ENCODE measurements around the gene BRMS1.
"Not testable (repeated sequence)": the region's sequence is repeated elsewhere in the genome, so short reads cannot be mapped to it uniquely, and the experiment has no call there.

The BRMS1 gene

DNA sequence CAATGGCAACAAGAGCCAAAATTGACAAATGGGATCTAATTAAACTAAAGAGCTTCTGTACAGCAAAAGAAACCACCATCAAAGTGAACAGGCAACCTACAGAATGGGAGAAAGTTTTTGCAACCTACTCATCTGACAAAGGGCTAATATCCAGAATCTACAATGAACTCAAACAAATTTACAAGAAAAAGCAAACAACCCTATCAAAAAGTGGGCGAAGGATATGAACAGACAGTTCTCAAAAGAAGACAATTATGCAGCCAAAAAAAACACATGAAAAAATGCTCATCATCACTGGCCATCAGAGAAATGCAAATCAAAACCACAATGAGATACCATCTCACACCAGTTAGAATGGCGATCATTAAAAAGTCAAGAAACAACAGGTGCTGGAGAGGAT is 24.6 kb downstream of the BRMS1 start:
- not testable (repeated sequence) for DNase-seq

DNA sequence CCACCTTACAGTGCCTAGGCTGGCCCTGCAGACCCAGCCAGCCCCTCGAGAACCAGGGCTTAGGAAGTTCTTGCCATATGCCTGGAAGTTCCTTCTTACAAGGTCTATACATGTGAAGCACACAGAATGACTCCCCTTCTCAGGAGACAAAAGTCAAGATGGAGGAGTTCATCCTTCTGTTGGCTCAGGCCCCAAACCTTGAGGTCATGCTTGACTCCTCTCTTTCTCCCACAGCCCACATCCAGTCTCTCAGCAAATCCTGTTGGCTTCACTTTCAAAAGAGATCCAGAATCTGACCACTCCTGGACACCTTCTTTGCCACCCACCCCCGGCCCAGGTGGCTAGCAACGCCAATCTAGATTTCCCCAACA is 26.3 kb downstream of the BRMS1 start:
- DNase-seq = no peak

DNA sequence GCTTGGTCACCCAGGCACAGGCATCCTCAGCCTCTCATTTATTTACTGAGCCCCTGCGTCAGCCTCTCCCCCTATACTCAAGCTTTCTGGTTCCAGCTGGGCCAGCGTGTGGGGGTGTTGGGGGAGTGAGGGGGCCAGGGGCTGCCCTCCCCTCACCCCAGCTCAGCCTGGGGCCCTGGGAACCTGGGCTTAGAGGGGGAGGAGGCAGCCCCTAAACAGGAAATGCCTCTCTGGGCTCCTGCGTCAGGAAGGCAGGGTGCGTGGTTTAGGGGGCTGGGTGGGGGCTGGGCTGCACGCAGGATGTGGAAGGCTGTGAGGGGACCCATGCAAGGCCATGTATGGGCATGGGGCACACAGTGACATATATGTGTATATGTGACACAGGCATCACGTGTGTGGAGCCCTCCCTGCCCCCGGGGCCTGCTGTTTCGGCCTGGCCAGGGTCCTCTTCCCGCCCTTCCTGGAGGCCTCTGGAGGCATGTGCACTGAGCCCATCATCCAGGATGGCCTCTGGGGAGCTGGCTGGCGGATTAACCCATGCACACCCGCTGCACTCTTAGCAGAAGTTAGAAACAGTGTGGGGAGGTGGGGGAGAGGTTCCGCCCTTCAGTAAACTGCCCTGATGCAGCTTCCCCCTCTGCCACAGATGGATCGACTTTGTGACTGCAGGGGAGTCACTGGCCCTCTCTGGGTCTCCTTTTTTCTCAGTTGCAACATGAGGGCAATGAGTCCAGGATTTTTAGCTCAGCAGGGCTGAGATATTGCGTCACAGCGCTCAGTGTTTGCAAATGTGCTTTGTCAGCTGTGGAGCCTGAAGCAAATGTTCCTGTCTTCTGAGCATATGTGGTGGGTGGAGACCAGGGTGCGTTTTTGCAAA is 26.9 kb downstream of the BRMS1 start:
- no peak for DNase-seq

DNA sequence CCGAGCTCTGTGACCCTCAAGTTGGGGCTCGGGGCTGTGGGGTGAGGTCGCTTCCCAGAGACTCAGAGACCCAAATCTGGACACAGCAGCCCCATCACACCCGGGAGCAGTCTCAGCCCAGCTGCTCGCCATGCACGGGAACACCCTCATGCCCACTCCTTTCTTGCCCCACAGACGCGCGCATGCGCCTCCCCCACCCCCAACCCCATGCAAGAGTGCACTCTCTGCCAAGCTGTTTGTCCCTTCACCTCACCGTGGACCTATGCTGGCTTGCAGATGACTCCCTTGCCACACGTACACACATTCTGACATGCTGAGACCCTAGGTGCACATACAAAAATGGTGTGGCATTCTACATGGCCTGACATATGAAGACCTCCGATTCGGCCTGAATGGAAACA is 27.6 kb downstream of the BRMS1 start:
- no peak for DNase-seq

DNA sequence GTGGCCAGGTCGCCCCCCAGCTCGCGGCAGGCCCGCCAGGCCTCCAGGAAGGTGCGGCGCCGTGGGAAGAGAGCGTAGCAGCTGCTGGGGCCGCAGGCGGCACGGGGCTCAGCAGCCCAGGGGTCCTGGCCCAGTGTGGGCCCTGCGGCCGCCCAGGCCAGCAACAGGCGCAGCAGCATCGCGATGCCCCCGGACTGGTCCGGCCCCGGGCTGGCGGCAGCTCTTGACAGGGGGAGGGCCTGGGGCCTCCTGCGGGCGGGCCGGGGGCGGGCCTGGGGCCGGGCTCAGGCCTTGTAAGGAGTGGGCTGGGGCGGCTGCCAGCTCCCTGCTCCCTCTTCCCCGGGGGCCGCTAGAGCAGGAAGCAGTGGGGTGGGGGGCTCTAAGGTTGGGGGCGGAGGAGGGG is 28.1 kb downstream of the BRMS1 start, which contains the start of gene CD248:
TSS of gene CD248 (minus strand) at position 196 of the 403 bp plus-strand sequence. CDS start at position 179, 17 bp downstream.
- DNase-seq = no peak

DNA sequence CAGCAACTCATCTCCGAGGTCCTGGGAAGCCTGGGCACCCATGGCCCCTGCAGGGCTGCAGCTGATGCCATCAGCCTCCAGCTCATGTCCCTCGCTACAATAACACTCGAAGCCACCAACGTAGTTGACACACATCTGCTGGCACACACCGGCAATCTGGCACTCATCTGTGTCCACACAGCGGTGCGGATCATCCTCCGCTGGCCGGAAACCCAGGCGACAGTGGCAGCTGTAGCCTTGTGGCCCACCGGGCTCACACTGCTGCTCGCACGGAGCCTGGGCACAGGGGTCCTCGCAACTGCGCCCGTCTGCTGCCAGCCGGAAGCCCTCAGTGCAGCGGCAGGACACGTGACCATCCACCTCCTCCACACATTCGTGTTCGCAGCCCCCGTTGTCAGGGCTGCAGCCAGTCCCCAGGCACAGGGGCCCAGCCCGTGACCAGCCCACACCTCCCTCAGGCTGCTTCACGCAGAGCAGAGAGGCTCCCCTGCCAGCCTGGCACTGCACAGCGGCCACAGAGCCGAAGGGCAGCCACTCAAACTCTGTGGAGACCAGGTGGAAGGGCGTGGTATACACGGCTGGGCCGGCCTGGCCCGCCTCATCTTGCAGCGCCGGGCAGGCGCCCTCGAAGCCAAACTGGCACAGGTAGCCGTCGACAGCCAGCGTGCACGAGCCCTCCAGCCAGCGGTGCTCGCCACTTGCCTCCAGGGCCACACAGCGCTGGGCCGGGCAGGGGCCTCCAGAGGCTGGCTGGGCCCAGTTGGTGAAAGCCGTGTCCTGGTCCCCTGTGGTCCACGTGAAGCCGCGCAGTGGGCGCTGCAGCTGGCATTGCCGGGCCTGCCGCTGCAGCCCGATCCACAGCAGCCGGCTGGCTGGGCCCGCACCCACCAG is 28.7 kb downstream of the BRMS1 start:
- no peak for DNase-seq

DNA sequence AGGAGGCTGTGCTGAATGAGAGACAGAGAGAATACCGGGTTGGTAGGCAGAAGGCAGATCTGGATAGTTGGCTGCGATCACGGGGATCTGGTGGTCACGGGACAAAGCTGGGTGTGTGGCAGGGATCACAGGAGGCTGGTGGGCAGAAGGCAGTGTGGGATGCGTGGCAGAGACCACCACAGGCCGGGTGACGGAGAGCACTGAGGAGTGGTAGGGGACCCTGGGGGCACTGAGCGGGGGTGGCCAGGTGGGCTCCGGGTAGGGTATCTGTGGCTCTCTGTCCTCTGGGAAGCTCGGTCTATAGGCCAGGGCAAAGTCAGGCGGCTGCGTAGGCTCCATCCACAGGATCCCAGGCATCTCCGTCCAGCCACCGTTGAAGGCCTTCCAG is 29.4 kb downstream of the BRMS1 start:
- DNase-seq = no peak

DNA sequence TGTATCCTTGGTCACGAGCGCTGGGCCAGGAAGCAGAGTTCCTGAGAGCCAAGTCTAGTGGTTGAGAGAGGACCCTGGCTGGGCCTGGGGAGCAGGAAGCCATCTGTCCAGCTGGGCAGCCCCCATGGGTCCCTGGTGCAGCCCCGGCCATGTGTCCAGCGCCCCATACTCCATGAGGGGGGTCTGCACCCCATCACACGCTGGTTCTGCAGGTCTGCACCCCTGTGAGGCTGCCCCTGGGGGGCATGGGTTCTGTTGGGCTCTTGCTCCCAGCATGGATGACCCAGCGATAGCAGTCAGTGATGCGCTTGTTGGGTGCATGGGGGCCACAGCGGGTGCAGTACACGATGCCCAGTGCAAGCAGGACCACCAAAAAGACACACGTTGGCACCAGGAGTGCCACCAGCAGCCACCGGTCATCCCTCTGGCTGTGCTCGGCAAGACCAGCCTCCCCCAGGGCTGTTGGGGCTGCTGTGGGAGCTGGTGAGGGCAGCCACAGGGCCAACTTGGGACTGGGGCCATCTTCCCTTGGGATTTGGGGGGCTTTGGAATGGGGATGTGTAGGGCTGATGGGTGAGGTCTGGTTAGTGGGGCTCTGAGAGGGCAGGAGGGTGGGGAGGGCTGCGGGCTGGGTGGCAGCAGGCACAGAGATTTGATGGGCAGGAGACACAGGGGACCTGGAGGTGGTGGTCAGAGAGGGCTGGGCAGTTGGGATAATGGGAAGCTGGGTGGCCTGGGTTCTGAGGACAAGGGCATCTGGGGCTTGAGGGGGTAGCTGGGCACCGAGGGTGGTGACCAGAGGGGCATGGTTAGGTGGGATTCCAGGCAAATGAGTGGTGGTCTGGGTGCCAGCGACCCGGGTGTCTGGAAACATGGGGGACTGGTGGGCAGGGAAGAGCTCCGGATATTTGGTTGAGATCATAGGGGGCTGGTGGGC is 30.1 kb downstream of the BRMS1 start:
- DNase-seq = no peak

DNA sequence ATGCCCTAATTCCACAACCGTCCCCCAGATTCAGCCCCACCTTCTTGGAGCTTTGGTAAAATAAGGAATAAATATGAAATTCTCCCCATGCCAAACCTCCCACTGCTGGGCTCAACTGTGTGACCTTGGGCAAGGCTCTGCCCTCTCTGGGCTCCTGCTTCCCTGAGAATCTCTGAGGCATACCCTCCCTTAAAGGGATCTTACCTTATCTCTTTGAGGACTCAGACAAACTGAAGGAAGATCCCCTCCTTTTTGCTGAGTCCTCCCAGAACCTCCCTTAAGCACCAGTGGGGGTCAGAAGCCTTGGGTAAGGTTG is 30.8 kb downstream of the BRMS1 start:
- DNase-seq = no peak

DNA sequence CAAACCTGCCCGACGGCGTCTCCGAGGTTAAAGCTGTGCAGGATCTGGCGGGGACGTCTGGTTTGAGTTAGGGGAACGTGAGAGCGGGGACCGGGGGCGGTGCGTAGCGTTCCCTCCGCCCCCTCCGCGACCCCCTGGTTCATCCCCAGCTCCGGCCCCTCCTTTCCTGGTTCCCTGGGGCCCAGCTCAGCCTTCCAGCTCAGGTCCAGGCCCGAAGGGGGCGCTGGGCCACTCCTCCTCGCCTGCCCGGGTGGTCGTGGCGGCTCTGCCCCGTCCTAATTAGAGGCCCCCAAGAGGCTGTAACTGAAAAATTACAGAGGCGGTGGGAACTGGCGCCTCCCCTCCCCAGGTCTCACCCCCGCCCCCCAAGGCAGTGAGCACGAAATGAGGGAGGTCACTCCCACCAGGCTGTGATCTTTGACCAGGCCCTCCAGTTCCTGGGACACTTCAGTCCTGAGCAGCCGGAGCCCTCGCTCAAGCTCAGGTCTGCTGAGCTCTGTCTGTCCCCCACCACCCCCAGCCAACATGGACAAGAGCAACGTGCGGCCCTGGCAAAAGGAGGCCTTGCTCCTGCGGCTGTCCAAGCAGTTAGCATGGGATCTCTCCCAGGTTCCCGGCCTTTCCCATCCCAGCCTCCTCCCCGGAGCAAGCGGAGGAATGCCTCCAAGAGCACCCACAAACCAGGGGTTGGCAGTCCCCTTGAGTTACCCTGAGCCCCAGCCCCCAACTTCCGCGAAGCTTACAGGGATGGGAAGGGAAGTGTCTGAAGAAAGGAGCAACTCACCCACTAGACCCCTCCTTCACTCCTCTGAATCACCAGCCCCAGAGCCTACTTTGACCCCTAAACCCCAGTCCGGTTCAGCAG is 31.4 kb downstream of the BRMS1 start:
- peak in 1 of 2 experiments; percentile 17 for DNase-seq

DNA sequence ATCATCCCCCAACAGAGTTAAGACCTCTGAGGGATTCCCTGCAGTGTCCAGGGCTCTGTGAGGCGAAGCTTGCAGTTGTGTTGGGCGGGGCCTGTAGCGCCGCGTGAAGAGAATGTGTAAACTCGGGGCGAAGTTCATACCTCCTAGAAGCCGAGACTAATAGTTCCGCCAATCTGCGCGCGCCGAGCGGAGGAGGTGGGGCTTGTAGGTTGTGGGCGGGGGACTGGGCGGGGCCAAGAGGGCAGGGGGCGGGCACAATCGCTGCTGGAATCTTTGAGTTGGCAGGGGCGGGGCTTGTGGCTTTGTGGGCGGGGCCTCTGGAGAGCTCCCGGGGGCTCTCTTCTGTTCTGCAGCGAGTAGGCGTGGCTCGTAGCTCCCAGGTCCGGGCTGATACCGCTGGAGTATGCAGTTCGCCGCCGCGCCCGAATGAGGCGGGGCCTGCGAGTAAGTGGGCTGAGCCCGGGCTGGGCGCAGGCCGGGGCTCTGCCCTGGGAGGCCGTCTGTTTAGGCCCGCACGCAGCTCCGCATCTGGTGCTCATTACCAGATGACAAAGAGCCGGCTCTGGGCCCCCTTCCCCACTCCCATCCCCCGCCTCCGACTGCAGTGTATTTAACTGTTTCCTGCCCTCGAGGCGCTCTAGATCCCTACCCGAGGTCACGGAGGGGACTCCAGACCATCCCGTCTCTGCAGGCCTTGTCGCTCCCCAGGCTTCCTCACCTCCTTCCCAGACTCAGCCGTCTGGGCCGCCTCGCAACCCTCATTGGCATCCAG is 32.2 kb downstream of the BRMS1 start:
- DNase-seq = peak; percentile 85 to 96

DNA sequence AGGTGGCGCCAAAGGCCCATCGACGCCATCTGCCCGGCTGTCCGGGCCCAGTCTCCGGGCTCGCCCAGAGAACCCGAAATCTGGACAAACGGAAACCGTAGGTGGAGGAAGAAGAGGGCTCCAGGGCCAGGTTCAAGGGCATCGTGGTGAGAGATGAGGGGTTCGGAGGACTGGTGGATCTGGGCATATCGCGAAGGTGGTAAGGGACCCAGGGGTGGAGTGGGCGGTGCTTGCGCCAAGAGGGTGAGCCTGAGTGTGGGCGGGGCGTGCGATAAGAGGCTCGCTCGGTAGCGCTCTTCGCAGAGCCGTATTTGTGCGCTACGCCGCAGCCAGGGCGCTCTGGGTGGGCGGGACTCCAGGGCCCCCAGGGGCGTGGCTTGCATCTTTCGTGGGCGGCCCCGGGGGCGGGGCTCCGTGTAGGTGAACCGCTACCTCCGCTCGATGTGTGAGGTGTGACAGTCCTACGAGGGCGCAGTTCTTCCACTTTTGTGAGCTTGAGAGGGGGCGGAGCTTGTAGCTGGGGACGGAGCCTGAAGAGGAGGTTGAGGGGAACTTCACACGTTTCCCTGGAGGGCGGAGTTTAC is 32.8 kb downstream of the BRMS1 start:
- peak; percentile 96 to 97 for DNase-seq

DNA sequence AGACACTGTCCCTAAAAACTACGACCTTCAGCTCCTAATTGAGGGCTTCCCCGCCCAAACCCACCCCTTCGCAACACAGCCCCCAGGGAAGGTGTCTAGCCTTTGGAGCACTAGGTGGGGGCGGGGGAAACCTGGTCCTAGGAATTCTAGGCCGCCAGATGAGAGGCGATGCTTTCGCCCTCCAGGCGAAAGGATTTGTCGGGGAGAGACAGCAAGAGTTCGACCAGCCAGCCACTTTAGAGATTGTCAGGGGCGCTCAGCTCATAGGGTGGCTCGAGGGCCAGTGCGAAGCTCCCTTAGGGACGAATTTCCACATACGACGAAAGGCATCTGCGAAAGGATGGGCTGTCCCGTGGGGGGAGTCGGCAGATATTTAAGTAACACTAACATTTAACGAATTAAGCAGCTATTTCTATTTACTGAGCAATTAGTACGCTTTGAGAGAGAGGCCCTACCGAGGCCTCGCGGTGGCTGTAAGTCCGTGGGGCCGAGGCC is 33.4 kb downstream of the BRMS1 start:
- no peak for DNase-seq

DNA sequence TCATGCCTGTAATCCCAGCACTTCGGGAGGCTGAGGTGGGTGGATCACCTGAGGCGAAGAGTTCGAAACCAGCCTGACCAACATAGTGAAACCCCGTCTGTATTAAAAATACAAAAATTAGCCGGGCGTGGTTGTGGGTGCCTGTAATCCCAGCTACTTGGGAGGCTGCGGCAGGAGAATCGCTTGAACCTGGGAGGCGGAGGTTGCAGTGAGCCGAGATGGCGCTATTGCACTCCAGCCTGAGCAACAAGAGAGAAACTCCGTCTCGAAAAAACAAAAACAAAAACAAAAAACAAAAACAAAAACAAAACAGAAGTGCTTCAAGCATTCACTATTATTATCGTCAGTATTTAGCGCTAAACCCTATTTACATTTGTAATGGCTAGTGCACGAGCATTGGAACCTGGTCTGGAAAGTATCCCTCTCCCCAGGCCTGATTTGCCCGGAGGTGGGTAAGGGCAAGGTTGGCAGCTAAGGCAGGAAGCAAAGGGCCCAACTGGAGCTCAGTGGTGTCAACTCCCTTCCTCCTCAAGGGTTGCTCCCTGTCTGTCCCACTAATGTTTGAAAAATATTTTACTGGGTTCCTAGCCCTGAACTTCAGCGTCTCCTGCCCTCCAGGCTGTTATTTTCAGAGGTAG is 34.0 kb downstream of the BRMS1 start:
- not testable (repeated sequence) for DNase-seq

DNA sequence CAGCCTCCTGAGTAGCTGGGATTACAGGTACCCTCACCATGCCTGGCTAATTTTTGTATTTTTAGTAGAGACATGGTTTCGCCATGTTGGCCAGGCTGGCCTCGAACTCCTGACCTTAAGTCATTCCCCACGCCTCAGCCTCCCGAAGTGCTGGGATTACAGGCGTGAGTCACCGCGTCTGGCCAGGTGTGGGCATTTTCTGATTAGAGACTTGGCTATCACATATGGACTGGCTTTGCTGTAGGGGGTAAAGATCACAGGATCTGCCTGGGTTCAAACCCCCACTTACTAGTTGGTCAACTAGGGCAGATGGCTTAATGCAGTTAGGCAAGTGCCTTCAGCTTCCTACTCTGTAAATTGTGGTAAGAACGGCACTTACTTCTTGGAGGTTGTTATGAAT is 34.6 kb downstream of the BRMS1 start:
- no peak for DNase-seq

DNA sequence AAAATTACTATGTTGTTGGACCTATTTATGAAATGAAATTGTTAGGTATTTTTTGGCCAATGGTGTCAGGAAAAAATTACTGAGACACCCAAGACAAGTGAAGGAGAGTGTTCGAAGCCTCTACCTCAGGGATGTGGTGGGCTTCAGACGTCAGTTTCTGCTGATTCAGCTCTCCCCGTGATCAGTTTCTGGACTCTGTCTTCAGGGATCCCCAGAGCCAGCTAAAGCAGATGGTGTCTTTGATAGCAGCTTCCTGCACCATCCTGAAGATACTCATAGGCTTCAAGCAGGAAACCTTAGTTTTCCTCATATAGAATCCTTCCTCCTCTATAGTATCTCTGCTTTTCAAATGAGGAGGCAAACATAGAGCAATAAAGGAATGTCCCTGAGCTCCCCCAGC is 35.4 kb downstream of the BRMS1 start:
- no peak for DNase-seq

DNA sequence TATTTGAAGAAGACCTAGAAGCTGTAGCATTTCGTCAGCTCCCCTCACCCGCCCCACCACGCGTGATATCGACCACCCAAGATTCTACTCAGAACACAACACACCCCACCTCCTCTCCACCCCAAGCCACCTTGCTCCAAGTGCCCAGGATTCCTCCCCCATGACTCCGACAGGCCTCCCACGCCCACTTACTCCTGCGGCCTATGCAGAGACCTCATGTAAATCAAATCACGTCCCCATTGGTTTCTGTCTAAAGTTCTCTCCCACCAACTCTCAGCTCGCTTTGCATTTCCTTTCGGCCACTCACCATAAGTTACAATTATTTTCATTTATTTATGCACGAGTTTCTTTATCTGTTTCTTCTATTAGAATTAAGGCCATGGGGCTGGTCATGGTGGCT is 42.2 kb downstream of the BRMS1 start:
- DNase-seq = no peak

DNA sequence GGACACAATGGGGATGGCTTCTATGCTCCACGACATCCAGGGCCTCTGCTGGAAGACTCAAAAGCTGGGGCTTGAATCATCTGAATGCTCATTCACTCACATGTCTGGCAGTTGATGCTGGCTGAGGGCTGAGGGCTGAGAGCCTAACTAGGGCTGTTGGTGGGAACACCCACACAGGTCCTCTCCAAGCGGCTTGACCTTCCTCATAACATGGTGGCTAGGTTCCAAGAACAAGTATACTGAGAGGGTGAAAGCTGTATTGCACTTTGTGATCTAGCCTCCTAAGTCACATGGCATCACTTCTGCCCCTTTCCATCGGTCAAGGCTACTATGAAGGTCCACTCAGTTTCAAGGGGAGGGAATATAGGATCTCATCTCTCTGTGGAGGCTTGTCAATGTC is 45.7 kb downstream of the BRMS1 start:
- DNase-seq = no peak

DNA sequence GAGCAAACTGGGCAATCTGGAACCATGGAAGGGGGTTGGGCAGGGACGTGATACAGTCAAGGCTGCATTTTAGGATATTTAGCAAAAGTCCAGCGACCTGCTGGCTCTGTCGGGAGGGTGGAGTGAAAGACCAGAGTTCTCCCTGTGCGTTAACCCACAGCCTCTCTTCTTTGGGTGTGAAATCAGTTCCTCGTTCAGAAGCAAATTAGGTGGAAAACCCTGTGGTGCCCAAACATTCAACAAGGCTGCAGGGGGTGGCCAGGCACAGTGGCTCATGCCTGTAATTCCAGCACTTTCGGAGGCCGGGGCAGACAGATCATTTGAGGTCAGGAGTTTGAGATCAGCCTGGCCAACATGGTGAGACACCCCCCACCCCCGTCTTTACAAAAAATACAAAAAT is 47.3 kb downstream of the BRMS1 start:
- DNase-seq = no peak
